Gastroesophageal sphincter (tissue), 3 donors: Measurements from ENCODE around the gene LARP1B.

Source experiments
- EP300 ChIP-seq: sonication (generic); formaldehyde crosslinking; IDR thresholded peaks from one replicate; pipeline ENCODE4 v1.6.1; 2017; ENCODE audit warnings: antibody characterized with exemption, mild to moderate bottlenecking
- POLR2A ChIP-seq, 2 donors: fragments of 450-650 bp; IDR thresholded peaks; one replicate each; pipeline ENCODE4 v1.6.1; 2017; ENCODE audit warnings: antibody characterized with exemption in 2 of 2, mild to moderate bottlenecking in 2 of 2, moderate library complexity in 1 of 2
- POLR2AphosphoS5 ChIP-seq: sonication (generic); formaldehyde crosslinking; IDR thresholded peaks from one replicate; pipeline ENCODE4 v1.6.1; 2017; ENCODE audit warnings: antibody characterized with exemption
- TF ChIP-seq, protein P1 (sequence below), 4 experiments: fragments of 200-600 bp in 2 of 4; fragments of 450-650 bp in 2 of 4; sonication (generic) in 1 of 4; IDR thresholded peaks; one replicate each; pipeline ENCODE4 v1.5.1; 2017 to 2019; ENCODE audit warnings: antibody characterized with exemption in 4 of 4, mild to moderate bottlenecking in 2 of 4, moderate library complexity in 2 of 4

DNA sequence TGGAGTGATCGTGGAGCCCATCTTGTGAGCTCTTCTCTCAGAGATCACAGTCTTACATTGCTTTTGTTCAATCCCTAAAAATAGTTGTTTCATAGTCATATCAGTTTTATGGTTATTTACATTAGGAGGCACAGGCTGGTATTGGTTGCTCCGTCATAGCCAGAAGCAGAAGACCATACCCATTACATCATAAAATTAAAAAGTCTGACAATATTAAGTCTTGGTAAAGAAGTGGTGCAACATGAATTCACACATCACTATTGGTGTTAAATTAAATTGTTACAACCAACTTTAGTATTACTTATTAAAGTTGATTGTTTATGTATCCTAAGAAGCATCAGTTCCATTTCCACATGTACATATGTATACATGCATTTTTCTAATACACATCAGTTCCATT lies 84.6 kb downstream of the LARP1B start:
- no peak for TF ChIP-seq POLR2AphosphoS5
- TF ChIP-seq, protein P1, sequence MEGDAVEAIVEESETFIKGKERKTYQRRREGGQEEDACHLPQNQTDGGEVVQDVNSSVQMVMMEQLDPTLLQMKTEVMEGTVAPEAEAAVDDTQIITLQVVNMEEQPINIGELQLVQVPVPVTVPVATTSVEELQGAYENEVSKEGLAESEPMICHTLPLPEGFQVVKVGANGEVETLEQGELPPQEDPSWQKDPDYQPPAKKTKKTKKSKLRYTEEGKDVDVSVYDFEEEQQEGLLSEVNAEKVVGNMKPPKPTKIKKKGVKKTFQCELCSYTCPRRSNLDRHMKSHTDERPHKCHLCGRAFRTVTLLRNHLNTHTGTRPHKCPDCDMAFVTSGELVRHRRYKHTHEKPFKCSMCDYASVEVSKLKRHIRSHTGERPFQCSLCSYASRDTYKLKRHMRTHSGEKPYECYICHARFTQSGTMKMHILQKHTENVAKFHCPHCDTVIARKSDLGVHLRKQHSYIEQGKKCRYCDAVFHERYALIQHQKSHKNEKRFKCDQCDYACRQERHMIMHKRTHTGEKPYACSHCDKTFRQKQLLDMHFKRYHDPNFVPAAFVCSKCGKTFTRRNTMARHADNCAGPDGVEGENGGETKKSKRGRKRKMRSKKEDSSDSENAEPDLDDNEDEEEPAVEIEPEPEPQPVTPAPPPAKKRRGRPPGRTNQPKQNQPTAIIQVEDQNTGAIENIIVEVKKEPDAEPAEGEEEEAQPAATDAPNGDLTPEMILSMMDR (IDR thresholded peaks at IDR 0.05), result no peak
- TF ChIP-seq POLR2A (IDR thresholded peaks at IDR 0.05), result no peak
- TF ChIP-seq EP300, result no peak
